HG03457 (cell line): ENCODE results near the gene HGS.

ENCODE experiments used
- ATAC-seq: cut with Tn5 transposase; IDR thresholded peaks from one replicate; pipeline ENCODE4 v1.9.1; 2021; ENCODE audit warnings: moderate number of reproducible peaks; ENCODE audit not compliant: unreplicated experiment

Gene HGS

GRCh38 chr17:81683208-81683583 lies 615 bp upstream of the HGS start:
- ATAC-seq: no peak

- ATAC-seq: no peak
Observed at GRCh38 chr17:81684442-81684911, 666 bp downstream of the HGS start.

- ATAC-seq: no peak
Observed at GRCh38 chr17:81685108-81685507, 1.3 kb downstream of the HGS start.

GRCh38 chr17:81686614-81687013 lies 2.8 kb downstream of the HGS start:
- ATAC-seq: no peak

- ATAC-seq: no peak
Observed at GRCh38 chr17:81687770-81688541, 4.1 kb downstream of the HGS start.

- ATAC-seq: no peak
Observed at GRCh38 chr17:81688616-81689015, 4.8 kb downstream of the HGS start.

GRCh38 chr17:81690066-81690465 lies 6.3 kb downstream of the HGS start:
- no peak for ATAC-seq

GRCh38 chr17:81690549-81690948 lies 6.7 kb downstream of the HGS start:
- ATAC-seq: no peak

GRCh38 chr17:81691196-81691595 lies 7.4 kb downstream of the HGS start:
- ATAC-seq: no peak

- ATAC-seq: no peak
Observed at GRCh38 chr17:81691608-81692007, 7.8 kb downstream of the HGS start.

- no peak for ATAC-seq
Observed at GRCh38 chr17:81693509-81694210, 9.8 kb downstream of the HGS start.

GRCh38 chr17:81694810-81695209 lies 11.0 kb downstream of the HGS start:
- ATAC-seq: no peak

GRCh38 chr17:81695211-81695610 lies 11.4 kb downstream of the HGS start:
- no peak for ATAC-seq

- no peak for ATAC-seq
Observed at GRCh38 chr17:81695801-81696200, 12.0 kb downstream of the HGS start.

- ATAC-seq: no peak
Observed at GRCh38 chr17:81696218-81696941, 12.6 kb downstream of the HGS start.

- no peak for ATAC-seq
Observed at GRCh38 chr17:81697261-81698044, 13.6 kb downstream of the HGS start.

- no peak for ATAC-seq
Observed at GRCh38 chr17:81700353-81701287, 16.8 kb downstream of the HGS start.

- ATAC-seq: no peak
Observed at GRCh38 chr17:81701288-81702071, 17.7 kb downstream of the HGS start.
